Measurements from ENCODE around the gene LECT2.

Gene LECT2

DNA sequence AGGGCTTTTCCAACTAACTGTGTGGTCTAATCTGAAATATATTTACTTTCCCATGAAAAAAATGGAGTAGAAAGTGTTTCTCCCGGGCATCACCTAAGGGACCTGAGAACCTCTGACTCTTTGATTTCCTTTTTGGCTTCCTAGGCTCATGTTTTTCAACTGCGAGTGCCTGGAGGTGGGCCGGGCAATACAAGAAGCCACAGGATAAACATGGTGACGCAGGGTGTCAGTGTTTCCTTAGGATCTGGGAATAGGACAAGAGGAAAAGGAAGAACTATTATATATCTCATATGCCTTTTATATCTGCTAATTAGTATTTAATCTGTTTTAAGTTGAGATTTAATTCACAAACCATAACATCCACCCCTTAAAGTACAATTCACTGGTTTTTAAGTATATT, 11.4 kb upstream of the LECT2 start:
- TF ChIP-seq Cebpa-rat (IDR thresholded peaks at IDR 0.05), result no peak

DNA sequence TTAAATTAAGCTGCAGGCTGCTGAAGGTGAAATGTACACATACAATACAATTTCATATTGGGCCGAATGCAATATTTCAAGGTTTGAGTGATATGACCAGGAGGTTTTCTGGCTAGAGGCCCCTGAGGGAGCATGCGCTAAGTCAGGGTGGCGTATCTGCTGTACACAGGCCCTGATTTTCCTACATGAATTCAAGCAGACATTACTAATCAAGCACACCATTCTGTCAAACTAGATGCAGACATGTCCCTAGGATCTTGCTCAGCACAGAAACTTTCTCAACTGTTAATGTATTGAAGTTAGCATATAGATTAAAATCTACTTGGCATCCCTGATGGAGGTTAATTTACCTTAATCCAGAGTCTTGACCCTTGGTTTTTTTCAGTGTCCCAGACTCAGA, 10.7 kb upstream of the LECT2 start:
- H3K4me3 ChIP-seq, result no peak overlapping the region
- no peak overlapping the region for H3K27ac ChIP-seq

More for the DNA sequence above, 11.4 kb upstream of the LECT2 start:
- Histone ChIP-seq H3K4me2 (no peak overlapping the region), H4K20me1 (no peaks in the 10 kb centered on the region), H3K36me3 (no peaks in the 10 kb centered on the region), H3K4me3 (no peak overlapping the region), H3K9ac (no peak overlapping the region), H3K9me3 (no peaks in the 10 kb centered on the region), H3K4me1 (no peaks in the 10 kb centered on the region), H3K27ac (no peak overlapping the region), H3K27me3 (no peaks in the 10 kb centered on the region)

DNA sequence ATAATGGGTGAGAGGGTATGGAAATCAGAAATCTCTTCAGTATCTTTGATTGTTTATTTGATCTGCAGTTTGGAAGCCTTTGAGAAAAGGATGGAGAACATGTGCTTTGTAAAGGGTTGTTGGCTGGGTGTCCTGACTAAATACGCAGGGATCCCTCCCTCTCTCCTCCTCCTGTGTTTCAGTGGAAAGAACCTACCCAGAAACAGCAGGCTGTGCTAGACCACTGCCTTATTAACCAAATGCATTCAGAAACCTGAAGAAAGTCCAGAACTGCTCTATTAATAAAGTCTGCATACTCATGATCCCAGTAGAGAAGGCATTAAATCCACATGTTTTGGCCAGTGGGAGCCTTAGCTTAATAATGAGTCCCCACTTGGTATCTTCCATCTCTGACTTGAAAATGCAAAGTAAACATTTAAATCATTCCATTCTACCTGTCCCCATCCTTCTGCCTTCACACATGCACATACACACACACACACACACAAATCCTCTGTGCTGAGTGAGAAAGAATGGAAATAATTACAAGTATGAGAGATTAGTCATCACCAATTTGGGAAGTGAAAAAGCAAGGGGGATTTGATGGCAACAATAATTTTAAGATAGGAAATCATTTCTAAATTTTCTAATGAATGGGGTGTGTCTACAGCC, 10.0 kb upstream of the LECT2 start:
- Histone ChIP-seq H3K4me1 (no peaks in the 10 kb centered on the region), H3K9me3 (no peaks in the 10 kb centered on the region), H3K36me3 (no peaks in the 10 kb centered on the region), H3K4me3 (no peak overlapping the region), H3K27me3 (no peaks in the 10 kb centered on the region), H3K9ac (no peak overlapping the region), H3K4me2 (no peak overlapping the region), H3K27ac (no peak overlapping the region), H4K20me1 (no peaks in the 10 kb centered on the region)
- no peak for TF ChIP-seq Cebpa-rat (IDR thresholded peaks at IDR 0.05)

More for the DNA sequence above, 10.7 kb upstream of the LECT2 start:
- H3K27me3 ChIP-seq, result no peaks in the 10 kb centered on the region
- TF ChIP-seq Cebpa-rat (IDR thresholded peaks at IDR 0.05), result no peak
- H3K9me3 ChIP-seq, result no peaks in the 10 kb centered on the region
- no peak overlapping the region for H3K9ac ChIP-seq
- no peak overlapping the region for H3K4me2 ChIP-seq
- no peaks in the 10 kb centered on the region for H3K4me1 ChIP-seq
- H3K36me3 ChIP-seq, result no peaks in the 10 kb centered on the region
- H4K20me1 ChIP-seq, result no peaks in the 10 kb centered on the region

DNA sequence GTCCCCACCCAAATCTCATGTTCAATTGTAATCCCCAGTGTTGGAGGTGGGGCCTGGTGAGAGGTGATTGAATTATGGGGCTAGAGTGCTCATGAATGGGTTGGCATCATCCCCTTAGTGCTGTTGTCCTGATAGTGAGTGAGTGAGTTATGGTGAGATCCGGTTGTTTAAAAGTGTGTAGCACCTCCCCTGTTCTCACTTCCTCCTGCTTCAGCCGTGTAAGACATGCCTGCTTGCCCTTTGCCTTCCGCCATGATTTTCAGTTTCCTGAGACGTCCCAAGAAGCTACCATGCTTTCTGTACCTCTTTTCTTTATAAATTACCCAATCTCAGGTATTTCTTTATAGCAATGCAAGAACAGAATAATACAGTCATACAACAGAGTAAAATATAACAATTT, 742 bp upstream of the LECT2 start:
- H3K4me1 ChIP-seq, result no peaks in the 10 kb centered on the region
- no peak overlapping the region for H3K27ac ChIP-seq
- no peaks in the 10 kb centered on the region for H3K9me3 ChIP-seq
- H4K20me1 ChIP-seq, result no peaks in the 10 kb centered on the region
- H3K9ac ChIP-seq, result no peak overlapping the region
- H3K27me3 ChIP-seq, result no peaks in the 10 kb centered on the region
- no peak overlapping the region for H3K4me3 ChIP-seq
- no peak for TF ChIP-seq Cebpa-rat (IDR thresholded peaks at IDR 0.05)
- no peaks in the 10 kb centered on the region for H3K36me3 ChIP-seq
- no peak overlapping the region for H3K4me2 ChIP-seq

DNA sequence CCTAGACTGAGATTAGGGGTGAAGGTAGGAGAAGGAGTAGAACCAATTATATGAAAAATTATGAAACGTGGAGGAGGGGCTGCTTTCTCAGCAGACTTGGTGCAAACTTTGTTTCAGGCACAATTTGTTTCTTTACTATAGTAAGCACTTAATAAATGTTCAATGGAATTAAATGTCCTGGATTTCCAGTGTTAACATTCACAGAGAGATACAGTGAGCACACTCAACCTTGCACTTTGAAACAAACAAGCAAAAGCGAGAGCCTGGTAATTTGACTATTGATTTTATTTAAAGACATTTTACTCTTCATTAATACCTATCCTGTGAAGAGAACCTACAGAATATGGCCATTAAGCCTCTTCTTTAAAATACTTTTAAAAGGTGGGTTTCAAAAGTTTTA, 933 bp downstream of the LECT2 start:
- TF ChIP-seq Cebpa-rat (IDR thresholded peaks at IDR 0.05), result no peak
- no peaks in the 10 kb centered on the region for H3K4me1 ChIP-seq
- H3K36me3 ChIP-seq, result no peaks in the 10 kb centered on the region
- H3K4me3 ChIP-seq, result no peak overlapping the region
- no peak overlapping the region for H3K4me2 ChIP-seq
- H3K27me3 ChIP-seq, result no peaks in the 10 kb centered on the region
- no peaks in the 10 kb centered on the region for H3K9me3 ChIP-seq
- no peaks in the 10 kb centered on the region for H4K20me1 ChIP-seq
- no peak overlapping the region for H3K27ac ChIP-seq
- no peak overlapping the region for H3K9ac ChIP-seq

DNA sequence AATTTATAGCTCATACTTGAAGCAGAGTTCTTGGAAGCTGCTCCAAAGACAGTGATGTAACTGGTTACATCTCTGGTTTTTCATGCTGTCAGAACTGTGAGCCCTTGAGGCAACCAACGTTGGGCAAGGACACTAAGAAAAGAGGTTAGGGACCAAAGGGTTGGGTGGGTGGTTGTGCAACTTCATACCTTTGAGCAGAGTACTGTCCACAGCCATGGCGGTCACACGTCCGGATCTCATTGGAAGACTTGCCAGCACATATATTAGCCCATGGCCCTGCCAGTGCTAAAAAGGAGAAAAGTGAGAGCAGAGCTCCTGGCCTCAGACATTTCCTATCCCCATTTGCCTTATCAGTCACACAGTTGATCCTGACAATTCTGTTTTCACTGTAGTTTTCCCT, 2.1 kb downstream of the LECT2 start:
- Histone ChIP-seq H3K4me3 (no peak overlapping the region), H3K4me1 (no peaks in the 10 kb centered on the region), H3K27me3 (no peaks in the 10 kb centered on the region), H3K9ac (no peak overlapping the region), H3K9me3 (no peaks in the 10 kb centered on the region), H4K20me1 (no peaks in the 10 kb centered on the region), H3K4me2 (no peak overlapping the region), H3K36me3 (no peaks in the 10 kb centered on the region), H3K27ac (no peak overlapping the region)
- no peak for TF ChIP-seq Cebpa-rat (IDR thresholded peaks at IDR 0.05)

DNA sequence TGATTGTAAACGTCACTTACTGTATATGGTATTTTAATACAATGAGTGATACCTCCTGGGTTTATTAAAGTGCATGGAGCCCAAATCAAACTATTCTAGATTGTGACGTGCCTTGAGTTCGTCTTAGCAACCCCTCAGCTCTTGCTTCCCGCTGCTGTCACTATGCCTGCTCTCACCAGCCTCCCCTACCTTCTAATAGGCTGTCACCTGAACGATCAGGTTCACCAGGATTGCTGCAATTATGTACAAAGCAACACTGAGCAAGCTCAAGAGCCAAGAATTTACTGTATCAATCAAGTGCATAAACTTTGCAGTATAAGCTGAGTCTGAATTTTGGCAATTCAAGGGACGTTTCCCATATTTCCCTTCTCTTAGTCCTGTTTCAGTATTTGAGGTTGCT, 3.0 kb downstream of the LECT2 start:
- TF ChIP-seq Cebpa-rat (IDR thresholded peaks at IDR 0.05), result no peak
- Histone ChIP-seq H3K9me3 (no peaks in the 10 kb centered on the region), H3K4me2 (no peak overlapping the region), H3K4me3 (no peak overlapping the region), H3K27ac (no peak overlapping the region), H3K9ac (no peak overlapping the region), H3K27me3 (no peaks in the 10 kb centered on the region), H4K20me1 (no peaks in the 10 kb centered on the region), H3K4me1 (no peaks in the 10 kb centered on the region), H3K36me3 (no peaks in the 10 kb centered on the region)

DNA sequence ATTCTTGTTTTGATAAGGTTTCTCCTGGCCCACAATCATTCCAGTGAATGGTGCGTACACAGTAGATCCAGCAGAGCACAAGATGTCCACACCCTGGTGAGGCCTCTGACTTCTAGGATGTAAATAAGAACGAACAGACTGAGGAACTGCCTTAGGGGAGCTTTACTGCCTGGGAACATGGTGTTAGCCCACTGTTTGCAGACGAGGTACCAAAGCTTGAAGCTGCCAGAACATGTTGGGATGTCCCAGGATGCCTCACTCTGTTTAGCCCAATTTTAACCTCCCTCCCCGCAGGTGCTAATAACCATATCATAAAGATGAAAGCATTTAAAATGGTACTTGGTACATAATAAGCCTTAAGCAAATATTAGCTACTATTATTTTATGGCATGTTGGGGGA, 3.5 kb downstream of the LECT2 start:
- H3K36me3 ChIP-seq, result no peaks in the 10 kb centered on the region
- H3K4me1 ChIP-seq, result no peaks in the 10 kb centered on the region
- H3K4me3 ChIP-seq, result no peak overlapping the region
- H4K20me1 ChIP-seq, result no peaks in the 10 kb centered on the region
- H3K4me2 ChIP-seq, result no peak overlapping the region
- no peak overlapping the region for H3K9ac ChIP-seq
- H3K9me3 ChIP-seq, result no peaks in the 10 kb centered on the region
- H3K27ac ChIP-seq, result no peak overlapping the region
- no peak for TF ChIP-seq Cebpa-rat (IDR thresholded peaks at IDR 0.05)
- H3K27me3 ChIP-seq, result no peaks in the 10 kb centered on the region

DNA sequence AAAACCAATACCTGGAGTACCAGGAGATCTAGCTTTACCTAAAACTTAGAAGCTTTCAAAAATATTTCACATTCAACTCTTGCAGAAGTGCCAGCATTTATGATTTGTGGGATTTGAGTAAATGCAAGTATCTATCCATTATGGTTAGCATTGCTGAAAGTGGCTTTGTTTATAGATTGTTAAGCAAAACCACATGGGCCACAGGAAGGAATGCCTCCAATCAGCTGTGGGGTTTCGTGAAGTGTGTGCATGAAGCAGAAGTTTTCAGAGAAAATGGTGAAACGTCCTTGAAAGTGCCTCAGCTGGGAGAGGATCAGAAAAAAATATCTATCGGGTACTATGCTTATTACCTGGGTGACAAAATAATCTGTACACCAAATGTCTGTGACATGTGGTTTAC, 4.2 kb downstream of the LECT2 start:
- no peak overlapping the region for H3K4me2 ChIP-seq
- no peak overlapping the region for H3K9ac ChIP-seq
- TF ChIP-seq Cebpa-rat (IDR thresholded peaks at IDR 0.05), result no peak
- no peaks in the 10 kb centered on the region for H3K27me3 ChIP-seq
- no peak overlapping the region for H3K4me3 ChIP-seq
- no peaks in the 10 kb centered on the region for H4K20me1 ChIP-seq
- H3K36me3 ChIP-seq, result no peaks in the 10 kb centered on the region
- H3K9me3 ChIP-seq, result no peaks in the 10 kb centered on the region
- no peaks in the 10 kb centered on the region for H3K4me1 ChIP-seq
- H3K27ac ChIP-seq, result no peak overlapping the region

DNA sequence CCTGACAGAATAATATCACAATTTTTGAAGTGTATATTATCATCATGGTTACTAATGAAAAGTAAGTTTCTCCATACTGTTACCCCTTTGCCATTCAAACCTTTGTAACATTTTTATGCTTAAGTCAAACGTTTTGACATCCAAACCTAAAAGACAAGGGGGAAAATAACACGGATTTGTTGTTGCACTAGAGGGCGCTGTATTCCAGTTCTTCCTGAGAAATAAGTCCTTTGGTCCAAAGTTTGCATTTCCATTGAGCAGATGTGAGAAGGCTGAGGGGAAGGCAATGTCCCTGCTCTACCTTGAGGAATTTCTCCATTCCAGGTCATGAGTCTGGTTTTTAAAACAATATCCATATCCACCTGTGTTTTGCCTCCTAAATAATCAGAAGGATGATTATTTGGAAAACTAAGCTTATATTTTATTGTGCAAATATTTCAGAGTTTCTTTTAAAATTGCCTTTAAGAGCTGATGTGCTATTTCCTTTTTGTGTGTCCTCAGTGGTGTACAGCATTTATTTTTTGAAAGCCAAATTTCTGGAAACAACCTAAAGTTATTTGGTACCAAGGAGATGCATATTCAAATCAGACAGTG, 9.7 kb downstream of the LECT2 start:
- Histone ChIP-seq H4K20me1 (no peaks in the 10 kb centered on the region), H3K4me2 (no peak overlapping the region), H3K4me3 (no peak overlapping the region), H3K4me1 (no peaks in the 10 kb centered on the region), H3K9ac (no peak overlapping the region), H3K9me3 (no peaks in the 10 kb centered on the region), H3K27ac (no peak overlapping the region), H3K27me3 (no peaks in the 10 kb centered on the region), H3K36me3 (no peaks in the 10 kb centered on the region)
- no peak for TF ChIP-seq Cebpa-rat (IDR thresholded peaks at IDR 0.05)

DNA sequence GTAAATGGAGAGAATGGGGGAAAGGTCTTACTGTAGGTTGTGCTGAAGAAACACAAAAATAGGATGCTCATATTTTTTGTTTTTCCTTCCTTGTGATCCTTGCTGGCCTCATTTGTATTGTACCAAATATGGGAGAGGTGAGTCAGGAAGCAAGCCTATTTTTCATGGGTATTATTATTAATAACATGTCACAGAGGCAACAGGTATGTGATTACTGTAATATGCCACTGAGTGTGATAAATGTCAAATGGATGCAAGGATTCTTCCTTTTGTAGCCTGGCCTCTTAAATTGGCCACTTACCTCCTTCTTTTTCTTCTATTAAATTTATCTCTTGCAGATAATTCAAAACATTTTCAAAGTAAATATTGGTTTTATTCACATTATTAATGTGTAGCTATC, 10.2 kb downstream of the LECT2 start:
- no peaks in the 10 kb centered on the region for H3K9me3 ChIP-seq
- H4K20me1 ChIP-seq, result no peaks in the 10 kb centered on the region
- no peaks in the 10 kb centered on the region for H3K27me3 ChIP-seq
- no peak overlapping the region for H3K4me3 ChIP-seq
- H3K4me2 ChIP-seq, result no peak overlapping the region
- H3K36me3 ChIP-seq, result no peaks in the 10 kb centered on the region
- TF ChIP-seq Cebpa-rat (IDR thresholded peaks at IDR 0.05), result no peak
- H3K27ac ChIP-seq, result no peak overlapping the region
- no peaks in the 10 kb centered on the region for H3K4me1 ChIP-seq
- no peak overlapping the region for H3K9ac ChIP-seq
